DMS 273 (cell line): ENCODE data around the gene PLCE1.

Source experiments
- DNase-seq: peaks from one replicate; lab custom pipeline; 2025; ENCODE audit not compliant: unreplicated experiment; lab: John Stamatoyannopoulos, UW

The PLCE1 gene

DNA sequence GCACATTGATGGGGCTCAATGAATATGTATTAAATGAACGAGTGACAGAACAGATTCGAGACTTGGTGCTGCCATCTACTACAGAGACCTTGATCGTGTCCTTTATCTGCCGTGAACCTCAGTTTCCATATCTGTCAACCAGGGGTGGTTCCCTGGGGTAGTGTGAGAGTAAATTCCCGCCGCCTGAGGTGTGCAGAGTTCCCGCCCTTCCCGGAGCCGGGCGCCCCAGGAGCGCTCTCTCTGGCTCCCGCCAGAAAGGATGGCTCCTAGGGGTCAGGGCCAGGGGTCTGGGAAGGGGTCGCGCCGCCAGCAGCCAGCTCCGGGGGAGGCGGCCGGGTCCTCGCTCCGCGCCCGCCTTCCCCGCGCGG, 333 bp upstream of the PLCE1 start:
- no peak for DNase-seq

DNA sequence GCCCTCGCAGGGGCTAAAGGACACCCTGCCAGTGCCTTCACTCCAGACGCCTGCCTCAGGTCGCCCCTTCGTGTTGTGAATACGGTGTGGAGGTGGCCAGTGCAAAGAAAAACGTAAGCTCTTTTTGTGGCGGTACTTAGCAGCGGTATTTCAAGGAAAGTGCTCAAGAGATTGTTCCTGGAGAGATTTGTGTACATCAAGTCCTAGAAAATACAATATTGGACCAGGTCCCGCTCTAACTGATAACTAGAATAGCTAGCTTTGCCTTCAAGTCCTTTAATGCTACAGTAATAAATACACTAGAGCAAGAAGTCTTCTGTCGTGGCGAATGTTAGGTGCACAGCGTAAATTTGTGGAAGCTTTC, 689 bp downstream of the PLCE1 start:
- DNase-seq = peak; percentile 45

- DNase-seq = peak; percentile 5
Measured at GRCh38 chr10:93995182-93995581, 1.5 kb downstream of the PLCE1 start.

DNA sequence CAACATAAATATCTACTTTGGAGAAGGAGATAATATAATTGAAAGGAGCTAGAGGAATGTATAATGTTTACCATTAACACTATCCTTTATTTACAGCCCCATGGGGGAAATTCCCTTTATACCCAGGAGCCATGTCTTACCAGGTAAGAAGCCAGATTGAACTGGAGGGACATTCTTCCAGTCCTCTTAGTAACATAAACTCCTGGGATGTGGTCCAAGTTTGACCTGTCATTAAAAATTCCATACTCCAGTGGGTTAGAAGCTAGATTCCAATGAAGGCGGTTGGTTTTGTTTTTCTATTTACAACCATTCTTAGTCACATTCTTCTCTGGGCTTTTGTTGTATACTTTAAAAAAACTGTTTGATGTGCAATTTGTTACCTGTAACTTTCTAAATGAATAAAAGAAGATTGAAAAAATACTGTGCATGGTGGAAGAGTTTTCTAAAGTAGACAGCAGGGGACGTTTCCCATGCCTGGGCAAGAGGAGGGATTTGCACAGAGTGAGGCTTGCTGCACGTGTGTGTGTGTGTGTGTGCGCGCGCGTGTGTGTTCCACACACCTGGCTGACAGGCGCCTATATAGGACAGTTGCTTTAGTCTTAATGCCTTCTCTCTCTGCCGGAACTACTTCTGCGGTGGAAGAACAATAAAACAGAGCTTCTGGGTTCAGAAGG, 2.0 kb downstream of the PLCE1 start:
- DNase-seq = peak; percentile 10

DNA sequence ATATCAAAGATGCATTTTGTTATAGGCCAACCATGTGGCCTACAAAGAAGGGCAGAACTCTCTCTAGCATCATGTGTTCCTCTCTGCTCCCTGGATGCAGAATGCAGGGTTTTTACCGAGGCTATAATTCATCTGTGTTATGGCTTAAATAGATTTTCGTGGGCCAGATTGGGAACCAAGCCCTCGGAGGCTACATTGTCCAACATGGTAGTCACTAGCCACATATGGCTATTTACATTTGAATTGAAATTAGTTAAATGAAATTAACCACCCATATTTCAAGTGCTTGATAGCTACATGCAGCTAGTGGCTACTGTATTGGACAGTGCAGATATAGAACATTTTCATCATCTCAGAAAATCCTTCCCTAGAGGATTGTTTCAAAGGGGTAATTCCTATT, 2.8 kb downstream of the PLCE1 start:
- DNase-seq = no peak

DNA sequence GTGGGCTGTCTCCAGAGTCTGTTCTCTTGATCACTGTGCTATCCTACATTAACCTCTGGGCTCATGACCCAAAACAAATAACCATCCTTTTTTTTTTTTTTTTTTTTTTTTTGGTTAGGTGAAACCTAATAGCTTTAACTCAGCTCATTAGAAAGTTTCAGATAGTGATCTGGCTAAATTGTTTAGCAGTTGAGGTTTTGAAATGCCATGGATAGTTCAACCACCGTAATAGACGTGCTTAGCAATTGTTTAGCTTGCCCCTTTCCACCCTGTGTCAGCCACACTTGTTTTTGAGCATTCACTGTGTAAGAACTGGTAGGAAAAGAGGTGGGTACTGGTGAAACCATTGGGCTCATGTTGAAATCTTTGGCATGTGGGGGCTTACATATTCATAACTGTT, 3.8 kb downstream of the PLCE1 start:
- no peak for DNase-seq

- DNase-seq = peak; percentile 42
Measured at GRCh38 chr10:93999401-93999851, 5.7 kb downstream of the PLCE1 start.

DNA sequence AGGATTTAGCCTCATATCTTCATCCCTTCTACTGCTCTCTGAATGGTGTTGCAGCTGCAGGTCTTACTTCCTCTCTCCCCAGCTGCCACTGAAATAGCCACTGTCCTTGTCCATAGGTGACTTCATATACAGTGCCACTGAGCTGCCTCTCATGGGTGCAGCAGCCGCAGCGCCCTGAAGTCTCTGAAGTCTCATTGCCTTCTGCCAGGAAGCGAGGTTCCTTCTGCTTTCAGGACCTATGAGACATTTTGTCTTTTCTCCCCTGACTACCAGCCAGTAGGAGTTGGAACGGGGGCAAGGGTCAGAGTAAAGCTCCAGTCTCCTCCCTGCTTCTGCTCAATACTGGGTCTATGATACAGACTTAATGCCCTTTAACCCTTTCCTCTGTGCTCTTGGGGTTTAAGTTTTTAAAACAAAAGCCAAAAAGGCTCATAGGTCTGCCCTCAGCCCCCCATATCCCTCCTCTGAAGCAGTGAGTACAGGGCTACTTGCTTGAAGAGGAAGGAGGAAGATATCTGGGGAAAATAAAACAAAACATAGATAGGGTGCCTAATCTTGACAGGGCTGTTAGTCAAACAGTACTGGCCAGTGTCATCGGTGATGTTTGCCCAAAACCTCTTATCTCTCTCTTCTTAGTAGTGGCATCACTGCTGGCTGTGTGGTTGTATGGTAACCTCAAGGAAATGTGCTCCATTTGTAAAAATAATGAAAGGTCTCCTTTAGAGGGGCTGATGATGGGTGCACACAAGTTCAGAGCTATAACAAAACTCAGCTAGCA, 7.1 kb downstream of the PLCE1 start:
- DNase-seq = no peak

DNA sequence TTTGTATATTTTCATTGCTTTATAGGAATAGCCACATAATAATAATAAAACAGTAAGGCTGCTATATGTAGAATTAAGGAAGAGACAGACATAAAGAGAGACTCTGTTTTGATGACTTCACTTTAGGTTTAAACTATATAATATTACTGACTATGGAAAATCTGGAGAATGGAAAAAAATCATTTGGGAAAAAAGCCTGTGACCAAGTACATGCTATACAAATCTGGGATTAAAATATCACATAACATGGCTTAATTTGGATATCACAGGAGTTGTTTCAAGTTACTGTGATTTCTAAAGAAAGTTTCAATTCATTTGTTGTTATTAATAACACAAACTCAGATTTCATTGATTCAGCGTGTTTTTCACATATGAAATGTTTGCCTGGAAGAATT, 7.7 kb downstream of the PLCE1 start:
- no peak for DNase-seq

- peak; percentile 48 for DNase-seq
Measured at GRCh38 chr10:94002156-94002555, 8.4 kb downstream of the PLCE1 start.

GRCh38 chr10:94003488-94003887, 9.8 kb downstream of the PLCE1 start:
- DNase-seq = no peak

DNA sequence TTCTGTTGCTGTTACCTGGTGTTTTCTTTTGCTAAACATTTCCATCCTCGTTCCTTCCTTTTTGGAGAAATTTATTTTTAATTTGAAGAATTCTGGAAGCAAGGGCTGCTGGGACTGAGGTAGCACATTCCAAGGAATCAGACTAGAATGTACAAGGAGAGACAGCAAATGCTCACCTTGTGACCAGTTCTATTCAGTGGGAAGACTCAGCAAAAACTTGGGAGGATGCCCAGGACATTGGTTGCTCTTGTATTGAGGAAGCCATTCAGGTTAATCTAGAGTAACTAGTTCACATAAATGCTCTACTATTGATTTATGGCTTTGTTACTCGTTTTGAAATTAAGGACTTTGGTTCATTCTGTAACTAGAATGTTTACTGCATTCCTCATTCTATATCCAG, 11.3 kb downstream of the PLCE1 start:
- no peak for DNase-seq

DNA sequence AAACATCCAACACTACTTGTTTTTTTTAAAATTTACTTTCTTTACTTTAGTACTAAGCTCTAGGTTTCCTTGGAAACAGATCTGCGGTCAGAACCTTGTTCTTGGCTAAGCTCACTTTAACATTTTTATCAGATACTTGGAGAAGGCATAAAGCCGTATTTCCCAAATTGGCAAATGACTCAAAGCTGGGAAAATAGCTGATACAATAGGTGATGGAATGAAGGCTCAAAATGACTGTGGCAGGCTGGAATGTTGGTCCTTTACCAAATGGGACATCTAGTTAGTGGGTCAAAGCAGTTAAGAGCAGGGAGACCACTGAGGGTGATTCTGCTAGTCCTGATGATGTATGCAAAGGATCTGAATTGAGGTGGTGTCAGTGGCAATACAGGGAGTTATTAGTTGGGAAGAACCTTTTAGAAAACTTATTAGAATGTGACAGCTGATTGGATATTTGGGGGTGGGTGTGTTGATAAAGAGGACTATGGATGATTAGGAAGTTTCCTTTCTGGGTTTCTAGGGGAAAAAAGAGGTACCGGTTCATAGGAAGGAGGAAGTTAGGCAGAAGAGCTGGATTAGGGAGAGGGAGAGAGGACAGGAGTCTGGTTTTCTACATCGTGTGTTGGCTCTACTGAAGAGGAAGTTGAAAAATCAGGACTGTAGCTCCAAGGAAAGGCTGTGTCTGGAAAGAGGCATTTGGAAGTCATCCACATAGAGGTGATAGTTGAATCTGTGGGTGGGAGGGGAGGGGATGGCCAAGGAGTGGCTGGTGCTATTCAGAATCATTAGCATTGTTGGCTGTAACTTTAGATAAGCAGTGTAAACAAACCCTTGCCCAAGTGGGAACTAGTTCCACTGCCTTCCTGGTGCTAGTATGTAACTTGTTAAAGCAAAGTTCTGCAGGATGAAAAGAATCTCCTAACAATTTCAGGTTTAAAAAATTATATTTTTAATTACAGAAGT, 13.1 kb downstream of the PLCE1 start:
- peak; percentile 14 for DNase-seq

- no peak for DNase-seq
Measured at GRCh38 chr10:94008526-94008925, 14.8 kb downstream of the PLCE1 start.

DNA sequence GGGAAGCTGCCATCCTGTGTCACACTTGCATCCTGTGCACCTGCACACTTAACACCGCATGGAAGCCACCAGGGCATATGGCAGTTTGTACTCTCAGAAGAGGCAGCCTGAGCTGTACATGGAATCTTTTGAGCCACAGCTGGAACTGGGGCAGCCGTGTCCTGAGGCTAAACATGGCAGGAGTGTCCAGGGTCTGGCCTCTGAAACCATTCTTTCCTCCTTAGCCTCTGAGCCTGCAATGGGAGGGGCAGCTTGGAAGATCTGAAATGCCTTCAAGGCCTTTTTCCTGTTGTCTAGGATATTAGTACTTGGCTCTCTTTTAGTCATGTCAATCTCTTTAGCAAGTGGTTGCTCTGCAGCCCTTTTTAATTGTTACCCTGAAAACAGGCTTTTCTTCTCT, 16.4 kb downstream of the PLCE1 start:
- no peak for DNase-seq

GRCh38 chr10:94010886-94011285, 17.2 kb downstream of the PLCE1 start:
- no peak for DNase-seq

DNA sequence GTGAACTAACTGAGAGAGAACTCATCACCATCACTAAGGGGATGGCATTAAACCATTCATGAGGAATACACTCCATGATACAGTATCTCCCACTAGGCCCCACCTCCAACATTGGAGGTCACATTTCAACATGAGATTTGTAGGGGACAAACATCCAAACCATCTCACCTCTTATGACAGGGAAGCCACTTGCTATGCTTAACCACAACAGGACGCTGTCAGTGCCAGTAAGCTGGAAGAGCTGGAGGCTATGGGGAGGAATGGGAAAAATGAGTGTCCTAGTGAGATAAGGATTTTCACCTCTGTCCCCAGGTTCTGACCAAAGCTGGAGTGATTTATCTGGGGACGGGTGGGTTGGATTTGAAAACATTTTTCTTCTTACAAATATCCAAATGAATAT, 17.6 kb downstream of the PLCE1 start:
- DNase-seq = no peak

DNA sequence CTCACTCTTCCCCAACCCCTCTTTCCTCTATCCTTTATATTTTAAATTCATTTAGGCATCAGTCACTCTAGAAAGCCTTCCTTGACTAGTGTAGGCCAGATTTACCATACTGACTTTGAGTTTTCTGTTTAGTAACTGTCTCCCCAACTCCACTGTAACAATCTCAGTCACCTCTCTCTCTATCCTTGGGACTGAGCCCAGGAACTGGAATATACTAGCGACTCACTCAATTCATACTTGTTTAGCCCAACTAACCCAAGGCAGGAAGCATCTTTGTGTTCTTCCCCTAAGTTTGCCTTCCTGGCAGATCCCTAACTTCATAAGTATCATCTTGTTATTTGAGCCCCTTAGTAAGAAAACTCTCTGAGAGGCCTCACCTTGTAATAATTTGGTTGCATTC, 19.1 kb downstream of the PLCE1 start:
- DNase-seq = no peak

DNA sequence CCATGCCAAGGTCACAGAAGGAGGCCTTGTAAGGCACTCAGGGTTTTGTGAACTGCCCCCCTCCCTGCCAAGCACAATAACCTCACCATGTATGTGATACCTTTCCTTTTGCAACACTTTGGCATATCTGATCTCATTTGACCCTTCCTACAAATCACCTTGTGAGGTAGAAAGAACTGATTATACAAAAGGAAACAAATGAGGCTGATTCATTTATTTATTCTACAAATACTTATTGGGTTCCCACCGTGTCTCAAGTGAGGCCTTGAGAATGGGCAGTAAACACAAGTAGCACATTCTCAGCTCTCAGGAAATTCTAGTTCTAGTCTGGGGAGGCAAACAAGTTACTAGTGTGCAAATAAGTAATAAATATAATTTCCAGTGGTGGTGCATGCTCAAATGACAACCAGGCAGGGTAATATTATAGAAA, 19.6 kb downstream of the PLCE1 start:
- DNase-seq = no peak

DNA sequence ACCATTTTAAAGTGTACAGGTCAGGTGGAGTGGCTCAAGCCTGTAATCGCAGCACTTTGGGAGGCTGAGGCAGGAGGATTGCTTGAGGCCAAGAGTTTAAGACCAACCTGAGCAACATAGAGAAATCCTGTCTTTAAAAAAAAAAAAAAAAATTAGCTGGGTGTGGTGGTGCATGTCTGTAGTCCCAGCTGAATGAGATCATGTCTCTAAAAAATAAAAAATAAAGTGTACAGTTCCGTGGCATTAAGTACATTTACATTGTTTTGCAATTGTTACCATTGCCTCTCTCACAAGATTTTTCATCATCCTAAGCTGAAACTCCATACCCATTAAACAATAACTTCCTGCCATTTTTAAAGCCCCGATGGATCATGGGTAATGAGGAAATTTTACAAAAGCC, 20.6 kb downstream of the PLCE1 start:
- no peak for DNase-seq
